Panc1 (cell line): ENCODE results near the gene KCNAB3. TPM values are rescaled to one million over a fixed set of nuclear protein-coding genes. Genes with fewer than 3 reads are reported as not detected.

ENCODE experiments used
- ATAC-seq: fragments of 200-7000 bp; cut with Tn5 transposase; 2 replicates; pipeline ENCODE4 v1.9.1; 2020; ENCODE audit warnings: mild to moderate bottlenecking, moderate library complexity
- BruUV-seq: library from RNA; stranded (reverse); fragments of 400-500 nt; replicated peaks from 2 replicates; lab custom pipeline; 2021; lab: Mats Ljungman, UMichigan
- CTCF ChIA-PET: fragments of 300-600 bp; sonication (Branson Sonifier 250); formaldehyde crosslinking; loops from one replicate; lab custom pipeline; 2022; ENCODE audit warnings: antibody characterized with exemption; lab: Charles Lee
- POLR2A ChIA-PET: fragments of 300-600 bp; sonication (Branson Sonifier 250); formaldehyde crosslinking; loops from one replicate; lab custom pipeline; 2022; ENCODE audit warnings: antibody characterized with exemption; lab: Charles Lee
- DNase-seq: peaks from one replicate; pipeline ENCODE4 v3.0.0-alpha.2; 2010; ENCODE audit warnings: low read depth, low spot score
- H3K27ac ChIP-seq: 2 replicates; pipeline ENCODE4 v1.5.1; 2011; ENCODE audit warnings: mild to moderate bottlenecking, low read length, inconsistent platforms
- H3K27me3 ChIP-seq: fragments of 200-500 bp; sonication (Bioruptor generic); 2 replicates; pipeline ENCODE4 v1.6.0; 2014; ENCODE audit warnings: low read length, inconsistent platforms; ENCODE audit not compliant: control insufficient read depth, insufficient read depth
- H3K36me3 ChIP-seq: fragments of 200-500 bp; sonication (Bioruptor generic); 2 replicates; pipeline ENCODE4 v1.5.1; 2014; ENCODE audit warnings: inconsistent platforms, mild to moderate bottlenecking, low read length, moderate library complexity; ENCODE audit not compliant: control insufficient read depth, insufficient read depth
- H3K4me1 ChIP-seq: 2 replicates; pipeline ENCODE4 v1.5.1; 2011; ENCODE audit warnings: inconsistent platforms, mild to moderate bottlenecking, low read length, moderate library complexity; ENCODE audit not compliant: control insufficient read depth, insufficient read depth
- H3K4me3 ChIP-seq, 2 experiments: 2 replicates each; pipeline ENCODE4 v1.5.1; 2011 to 2012; ENCODE audit warnings: low read depth in 2 of 2, low read length in 2 of 2, mild to moderate bottlenecking in 2 of 2, inconsistent platforms in 1 of 2, moderate library complexity in 1 of 2
- H3K9me3 ChIP-seq: fragments of 200-500 bp; sonication (Bioruptor generic); 2 replicates; pipeline ENCODE4 v1.5.1; 2014; ENCODE audit warnings: low read depth, mild to moderate bottlenecking, inconsistent platforms, low read length, moderate library complexity; ENCODE audit not compliant: control insufficient read depth, insufficient read depth
- POLR2AphosphoS5 ChIP-seq: IDR thresholded peaks from 2 replicates; pipeline ENCODE4 v1.6.1; 2012; ENCODE audit warnings: mild to moderate bottlenecking, low read depth, low read length, moderate library complexity
- SIN3A ChIP-seq: IDR thresholded peaks from 2 replicates; pipeline ENCODE4 v1.6.1; 2012; ENCODE audit warnings: low read depth, mild to moderate bottlenecking, low read length, moderate library complexity, borderline replicate concordance; ENCODE audit not compliant: insufficient read depth
- TCF7L2 ChIP-seq: IDR thresholded peaks from 2 replicates; pipeline ENCODE4 v1.6.1; 2011; ENCODE audit warnings: mild to moderate bottlenecking, low read depth, low read length, inconsistent platforms
- in situ Hi-C: cut with HindIII; loops from 2 replicates; pipeline ENCODE4 v1.10.0; 2016; ENCODE audit warnings: low sequenced_read_pairs, low pct_unique_long_range_greater_than_20kb
- intact Hi-C: fragments of 100-400 bp; cut with micrococcal nuclease; formaldehyde crosslinking; loops from one replicate; pipeline ENCODE4 v1.10.0; 2022; ENCODE audit not compliant: unreplicated experiment
- total RNA-seq: library from RNA; stranded (reverse); gene quantifications from one replicate; pipeline ENCODE4 v1.2.1, GENCODE V29; 2021; ENCODE audit not compliant: unreplicated experiment
- TF ChIP-seq, protein P1 (sequence below): fragments of 450-650 bp; IDR thresholded peaks from 2 replicates; pipeline ENCODE4 v1.5.1; 2017; ENCODE audit warnings: mild to moderate bottlenecking
- TF ChIP-seq, protein P2 (sequence below), 2 experiments: IDR thresholded peaks; 2 replicates each; pipeline ENCODE4 v1.6.1; 2011 to 2012; ENCODE audit warnings: low read depth in 2 of 2, control low read depth in 1 of 2, low read length in 1 of 2, mild to moderate bottlenecking in 1 of 2, moderate library complexity in 1 of 2; ENCODE audit not compliant: insufficient read depth in 1 of 2

The KCNAB3 gene
- total RNA-seq, 1 experiment from 2014 or later, result 3.5 TPM

DNA sequence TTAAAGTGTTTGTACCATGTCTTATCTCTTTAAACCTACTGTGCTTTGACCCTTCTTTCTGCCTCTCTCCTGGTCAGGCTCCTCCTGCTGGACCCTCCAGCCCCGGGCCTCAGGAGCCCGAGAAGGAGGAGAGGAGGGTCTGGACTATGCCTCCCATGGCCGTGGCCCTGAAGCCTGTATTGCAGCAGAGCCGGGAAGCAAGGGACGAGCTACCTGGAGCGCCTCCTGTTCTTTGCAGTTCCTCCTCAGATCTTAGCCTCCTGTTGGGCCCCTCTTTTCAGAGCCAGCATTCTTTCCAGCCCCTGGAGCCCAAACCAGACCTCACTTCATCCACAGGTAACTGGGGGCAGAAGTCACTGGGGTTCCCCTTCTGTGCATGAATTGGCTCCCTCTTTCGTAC, 16.0 kb upstream of the KCNAB3 start:
- no peaks in the 10 kb centered on the region for H3K4me1 ChIP-seq
- in situ Hi-C loops (no loop called here), intact Hi-C loops (no loop called here)
- no peaks in the 10 kb centered on the region for H3K27me3 ChIP-seq
- DNase-seq (no peak), ATAC-seq (no peak)
- BruUV-seq, result no TSS peak
- H3K9me3 ChIP-seq, result no peaks in the 10 kb centered on the region
- H3K36me3 ChIP-seq, result peaks cover 18% of the 10 kb centered on the region
- POLR2A ChIA-PET, result no interaction called here
- H3K4me3 ChIP-seq, result no peak overlapping the region
- CTCF ChIA-PET, result no interaction called here
- H3K27ac ChIP-seq, result no peak overlapping the region
- no peak for TF ChIP-seq POLR2AphosphoS5
- TF ChIP-seq, protein P1, sequence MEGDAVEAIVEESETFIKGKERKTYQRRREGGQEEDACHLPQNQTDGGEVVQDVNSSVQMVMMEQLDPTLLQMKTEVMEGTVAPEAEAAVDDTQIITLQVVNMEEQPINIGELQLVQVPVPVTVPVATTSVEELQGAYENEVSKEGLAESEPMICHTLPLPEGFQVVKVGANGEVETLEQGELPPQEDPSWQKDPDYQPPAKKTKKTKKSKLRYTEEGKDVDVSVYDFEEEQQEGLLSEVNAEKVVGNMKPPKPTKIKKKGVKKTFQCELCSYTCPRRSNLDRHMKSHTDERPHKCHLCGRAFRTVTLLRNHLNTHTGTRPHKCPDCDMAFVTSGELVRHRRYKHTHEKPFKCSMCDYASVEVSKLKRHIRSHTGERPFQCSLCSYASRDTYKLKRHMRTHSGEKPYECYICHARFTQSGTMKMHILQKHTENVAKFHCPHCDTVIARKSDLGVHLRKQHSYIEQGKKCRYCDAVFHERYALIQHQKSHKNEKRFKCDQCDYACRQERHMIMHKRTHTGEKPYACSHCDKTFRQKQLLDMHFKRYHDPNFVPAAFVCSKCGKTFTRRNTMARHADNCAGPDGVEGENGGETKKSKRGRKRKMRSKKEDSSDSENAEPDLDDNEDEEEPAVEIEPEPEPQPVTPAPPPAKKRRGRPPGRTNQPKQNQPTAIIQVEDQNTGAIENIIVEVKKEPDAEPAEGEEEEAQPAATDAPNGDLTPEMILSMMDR, result no peak
- TF ChIP-seq, protein P2, sequence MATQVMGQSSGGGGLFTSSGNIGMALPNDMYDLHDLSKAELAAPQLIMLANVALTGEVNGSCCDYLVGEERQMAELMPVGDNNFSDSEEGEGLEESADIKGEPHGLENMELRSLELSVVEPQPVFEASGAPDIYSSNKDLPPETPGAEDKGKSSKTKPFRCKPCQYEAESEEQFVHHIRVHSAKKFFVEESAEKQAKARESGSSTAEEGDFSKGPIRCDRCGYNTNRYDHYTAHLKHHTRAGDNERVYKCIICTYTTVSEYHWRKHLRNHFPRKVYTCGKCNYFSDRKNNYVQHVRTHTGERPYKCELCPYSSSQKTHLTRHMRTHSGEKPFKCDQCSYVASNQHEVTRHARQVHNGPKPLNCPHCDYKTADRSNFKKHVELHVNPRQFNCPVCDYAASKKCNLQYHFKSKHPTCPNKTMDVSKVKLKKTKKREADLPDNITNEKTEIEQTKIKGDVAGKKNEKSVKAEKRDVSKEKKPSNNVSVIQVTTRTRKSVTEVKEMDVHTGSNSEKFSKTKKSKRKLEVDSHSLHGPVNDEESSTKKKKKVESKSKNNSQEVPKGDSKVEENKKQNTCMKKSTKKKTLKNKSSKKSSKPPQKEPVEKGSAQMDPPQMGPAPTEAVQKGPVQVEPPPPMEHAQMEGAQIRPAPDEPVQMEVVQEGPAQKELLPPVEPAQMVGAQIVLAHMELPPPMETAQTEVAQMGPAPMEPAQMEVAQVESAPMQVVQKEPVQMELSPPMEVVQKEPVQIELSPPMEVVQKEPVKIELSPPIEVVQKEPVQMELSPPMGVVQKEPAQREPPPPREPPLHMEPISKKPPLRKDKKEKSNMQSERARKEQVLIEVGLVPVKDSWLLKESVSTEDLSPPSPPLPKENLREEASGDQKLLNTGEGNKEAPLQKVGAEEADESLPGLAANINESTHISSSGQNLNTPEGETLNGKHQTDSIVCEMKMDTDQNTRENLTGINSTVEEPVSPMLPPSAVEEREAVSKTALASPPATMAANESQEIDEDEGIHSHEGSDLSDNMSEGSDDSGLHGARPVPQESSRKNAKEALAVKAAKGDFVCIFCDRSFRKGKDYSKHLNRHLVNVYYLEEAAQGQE (IDR thresholded peaks at IDR 0.05; ENCODE audit: insufficient read depth in 1 of 2, low read depth in 2 of 2, low read length in 1 of 2), result no peak
- no peak for TF ChIP-seq TCF7L2
- TF ChIP-seq SIN3A, result no peak

DNA sequence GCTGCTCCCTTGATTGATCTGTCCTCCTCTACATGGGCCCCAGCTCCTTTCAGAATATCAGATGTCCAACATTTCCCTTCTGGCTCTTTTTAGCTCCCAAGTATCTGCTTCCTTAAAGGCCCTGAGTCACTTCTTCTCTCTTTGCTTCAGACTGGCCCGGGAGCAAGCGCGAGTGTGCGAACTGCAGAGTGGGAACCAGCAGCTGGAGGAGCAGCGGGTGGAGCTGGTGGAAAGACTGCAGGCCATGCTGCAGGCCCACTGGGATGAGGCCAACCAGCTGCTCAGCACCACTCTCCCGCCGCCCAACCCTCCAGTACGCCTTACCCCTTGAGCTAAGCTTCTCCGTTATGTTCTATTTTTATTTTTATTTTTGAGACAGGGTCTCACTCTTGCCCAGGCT, 14.7 kb upstream of the KCNAB3 start:
- DNase-seq (no peak), ATAC-seq (no peak)
- CTCF ChIA-PET, result no interaction called here
- Histone ChIP-seq H3K4me3 (no peak overlapping the region), H3K36me3 (peaks cover 22% of the 10 kb centered on the region), H3K4me1 (no peaks in the 10 kb centered on the region), H3K27me3 (no peaks in the 10 kb centered on the region), H3K9me3 (no peaks in the 10 kb centered on the region), H3K27ac (no peak overlapping the region)
- intact Hi-C loops, result no loop called here
- POLR2A ChIA-PET, result no interaction called here
- no TSS peak for BruUV-seq
- TF ChIP-seq SIN3A (no peak), POLR2AphosphoS5 (no peak), TCF7L2 (no peak)
- TF ChIP-seq, protein P1, result no peak
- TF ChIP-seq, protein P2 (IDR thresholded peaks at IDR 0.05; ENCODE audit: insufficient read depth in 1 of 2, low read depth in 2 of 2, low read length in 1 of 2), result no peak
- in situ Hi-C loops, result no loop called here
